ENCODE results near the gene IGFBPL1.

Gene IGFBPL1

DNA sequence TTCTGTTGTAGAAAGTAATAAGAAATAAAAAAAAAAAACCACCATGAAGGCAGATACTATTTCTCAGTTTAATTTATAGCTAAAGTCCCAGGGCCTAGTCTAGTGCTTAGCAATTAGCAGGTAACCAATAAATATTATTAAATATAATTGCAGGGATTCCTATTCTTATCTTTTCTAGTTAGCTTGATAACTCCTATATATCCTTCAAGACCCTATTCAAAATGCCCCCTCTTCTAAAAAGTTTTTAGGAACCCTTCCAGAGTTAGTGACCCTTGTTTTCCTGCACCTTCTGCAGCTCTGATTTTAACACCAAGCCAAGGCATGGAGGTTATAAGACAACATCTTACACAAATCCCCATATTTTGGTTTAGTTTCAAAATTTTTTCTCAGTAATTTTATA is 56.4 kb downstream of the IGFBPL1 start:
- in situ Hi-C loops (cut with MboI; ENCODE audit: low pct_unique_long_range_greater_than_20kb, low sequenced_read_pairs), result no loop called here
- no peak for DNase-seq

DNA sequence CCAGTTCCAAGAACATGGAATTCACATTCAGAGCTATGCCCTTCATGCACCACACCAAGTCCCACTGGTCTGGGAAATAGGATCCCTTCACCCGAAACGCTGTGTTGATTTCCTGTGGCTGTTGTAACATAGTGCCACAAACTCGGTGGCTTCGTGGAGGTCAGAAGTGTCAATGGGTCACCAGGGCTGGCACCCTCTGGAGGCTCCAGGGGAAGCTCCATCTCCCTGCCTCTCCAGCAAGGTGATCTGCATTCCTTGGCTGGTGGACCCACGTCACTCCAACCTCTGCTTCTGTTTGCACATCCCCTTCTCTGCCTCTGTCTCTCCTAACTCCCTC is 60.7 kb downstream of the IGFBPL1 start:
- DNase-seq, result no peak
- in situ Hi-C loops (cut with MboI; ENCODE audit: low pct_unique_long_range_greater_than_20kb, low sequenced_read_pairs), result no loop called here

DNA sequence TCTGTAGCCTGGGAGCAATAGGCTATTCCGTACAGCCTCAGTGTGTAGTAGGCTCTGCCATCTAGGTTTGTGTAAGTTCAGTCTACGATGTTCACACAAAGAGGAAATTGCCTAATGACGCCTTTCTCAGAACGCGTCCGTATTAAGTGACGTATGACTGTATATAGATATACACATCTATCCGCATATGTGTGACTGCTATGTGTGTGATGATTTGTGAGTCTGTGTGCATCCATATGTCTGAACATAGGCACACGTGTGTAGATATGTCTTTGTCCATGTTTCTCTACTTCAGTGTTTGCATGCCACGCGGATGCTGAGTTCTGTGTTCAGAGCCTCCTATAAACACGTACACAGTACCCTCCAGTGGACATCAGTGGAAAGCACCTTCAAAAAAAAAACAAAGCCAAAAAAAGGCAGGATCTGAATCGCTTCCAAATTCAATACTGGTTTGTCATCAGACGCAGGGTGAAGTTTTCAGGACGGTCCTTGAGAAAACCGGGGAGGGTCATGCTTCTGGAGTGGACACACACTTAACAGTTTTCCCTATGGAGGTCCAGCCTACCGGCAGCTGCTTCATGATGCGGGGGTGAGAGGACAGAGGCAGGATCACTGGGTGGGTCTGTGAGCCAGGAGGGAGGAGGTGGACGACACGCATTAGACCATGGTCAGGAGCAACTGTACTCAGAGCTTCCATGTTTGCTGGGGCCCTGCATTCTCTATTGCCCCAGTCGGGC is 61.2 kb downstream of the IGFBPL1 start:
- in situ Hi-C loops (cut with MboI; ENCODE audit: low pct_unique_long_range_greater_than_20kb, low sequenced_read_pairs), result no loop called here
- peak; percentile 75 for DNase-seq

DNA sequence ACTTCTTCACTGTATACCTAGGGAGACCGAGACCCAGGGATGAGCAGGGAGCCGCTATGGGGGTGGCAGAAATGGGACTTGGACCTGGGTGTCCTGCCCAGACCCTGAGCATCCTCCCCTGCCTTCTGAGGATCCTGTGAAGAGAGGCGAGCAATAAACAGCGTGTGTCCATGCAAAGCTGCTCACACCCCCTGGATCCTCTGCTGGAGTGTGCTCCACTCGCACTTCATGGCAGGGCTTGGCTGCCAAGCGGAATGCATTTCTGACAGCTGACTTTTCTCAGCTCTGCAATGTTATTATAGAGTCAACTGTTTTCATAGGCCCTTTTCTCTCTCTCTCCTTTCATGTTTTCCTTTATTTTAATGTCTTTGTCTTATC is 62.8 kb downstream of the IGFBPL1 start:
- DNase-seq, result no peak
- in situ Hi-C loops (cut with MboI; ENCODE audit: low pct_unique_long_range_greater_than_20kb, low sequenced_read_pairs), result no loop called here

DNA sequence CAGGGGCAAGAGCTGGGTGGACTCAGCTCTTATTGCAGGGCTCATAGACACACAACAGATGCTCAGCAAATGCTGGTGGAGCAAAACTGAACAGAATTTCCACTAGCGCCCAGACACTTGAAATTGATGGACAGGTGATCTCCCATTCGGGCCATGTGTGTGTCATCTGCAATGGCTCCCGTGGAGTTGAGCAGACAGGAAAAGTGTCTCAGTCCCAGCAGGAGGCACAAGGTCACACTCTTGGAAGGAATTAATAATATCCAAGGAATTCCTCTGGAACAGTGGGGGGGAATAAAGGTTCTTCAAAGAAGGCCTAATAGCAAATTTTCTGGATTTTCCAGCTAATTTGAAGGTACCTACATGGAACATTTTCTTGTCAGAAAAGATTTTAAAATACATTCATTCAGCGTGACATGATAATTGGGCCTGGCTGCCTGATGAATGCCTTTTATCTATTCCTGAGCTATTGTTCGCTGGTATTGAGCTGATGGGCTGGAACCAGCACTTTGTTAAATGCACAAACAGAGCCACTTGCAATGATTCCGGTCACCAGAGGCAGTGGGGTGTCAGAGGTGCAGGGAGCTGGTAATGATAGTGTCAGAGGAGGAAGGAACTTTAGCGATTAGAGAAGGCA is 63.3 kb downstream of the IGFBPL1 start:
- in situ Hi-C loops (cut with MboI; ENCODE audit: low pct_unique_long_range_greater_than_20kb, low sequenced_read_pairs), result no loop called here
- DNase-seq, result no peak

DNA sequence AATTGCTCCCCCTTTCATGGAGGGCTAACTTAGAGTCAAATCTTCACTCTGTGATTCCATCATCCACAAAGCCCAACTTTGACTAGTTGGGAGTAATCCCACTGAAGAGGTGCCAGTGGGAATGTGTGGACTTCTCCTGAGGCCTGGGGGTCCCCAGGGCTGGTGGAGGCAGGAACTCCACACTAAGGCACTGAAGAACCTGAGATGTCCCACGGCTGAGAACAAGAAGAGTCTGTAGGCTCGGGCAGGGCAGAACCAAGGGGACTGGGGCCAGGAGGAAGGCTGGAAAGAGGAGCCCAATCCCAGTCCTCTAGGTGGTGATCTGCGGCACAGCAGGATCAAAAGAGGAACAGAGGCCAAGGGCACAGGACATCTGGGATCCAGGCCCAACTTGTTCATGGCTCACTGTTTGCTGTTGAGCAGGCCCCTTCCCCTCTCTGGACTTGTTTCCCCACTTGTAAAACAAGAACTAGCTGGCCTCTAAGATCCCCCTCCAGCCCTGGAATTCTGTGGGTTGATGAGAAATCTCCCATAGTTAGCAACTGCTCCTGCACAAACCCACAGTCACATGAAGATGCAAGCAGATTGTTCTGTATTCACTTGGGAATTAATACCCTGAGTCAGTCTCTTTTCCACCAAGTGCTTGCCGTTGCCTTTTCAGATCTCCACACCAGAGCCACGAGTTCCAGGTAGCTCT is 64.4 kb downstream of the IGFBPL1 start:
- in situ Hi-C loops (cut with MboI; ENCODE audit: low pct_unique_long_range_greater_than_20kb, low sequenced_read_pairs), result loop anchor here (10.0 kb wide), 1 partner anchor 45 kb away; no protein-coding TSS in a partner anchor

DNA sequence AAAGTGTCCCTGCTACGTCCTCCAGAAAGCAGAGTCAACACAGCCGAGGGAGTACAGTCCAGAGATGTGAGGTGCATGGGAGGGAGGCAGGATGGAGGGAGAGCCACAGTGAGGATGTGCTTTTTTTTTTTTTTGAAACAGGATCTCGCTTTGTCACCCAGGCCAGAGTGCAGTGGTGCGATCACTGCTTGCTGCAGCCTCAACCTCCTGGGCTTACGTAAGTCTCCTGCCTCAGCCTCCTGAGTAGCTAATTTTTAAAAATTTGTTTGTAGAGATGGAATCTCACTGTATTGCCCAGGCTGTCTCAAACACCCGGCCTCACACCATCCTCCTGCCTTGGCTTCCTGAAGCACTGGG is 65.0 kb downstream of the IGFBPL1 start:
- in situ Hi-C loops (cut with MboI; ENCODE audit: low pct_unique_long_range_greater_than_20kb, low sequenced_read_pairs), result loop anchor here (10.0 kb wide), 1 partner anchor 46 kb away; no protein-coding TSS in a partner anchor
- no peak for DNase-seq

More for the DNA sequence above, 64.4 kb downstream of the IGFBPL1 start:
- no peak for DNase-seq

DNA sequence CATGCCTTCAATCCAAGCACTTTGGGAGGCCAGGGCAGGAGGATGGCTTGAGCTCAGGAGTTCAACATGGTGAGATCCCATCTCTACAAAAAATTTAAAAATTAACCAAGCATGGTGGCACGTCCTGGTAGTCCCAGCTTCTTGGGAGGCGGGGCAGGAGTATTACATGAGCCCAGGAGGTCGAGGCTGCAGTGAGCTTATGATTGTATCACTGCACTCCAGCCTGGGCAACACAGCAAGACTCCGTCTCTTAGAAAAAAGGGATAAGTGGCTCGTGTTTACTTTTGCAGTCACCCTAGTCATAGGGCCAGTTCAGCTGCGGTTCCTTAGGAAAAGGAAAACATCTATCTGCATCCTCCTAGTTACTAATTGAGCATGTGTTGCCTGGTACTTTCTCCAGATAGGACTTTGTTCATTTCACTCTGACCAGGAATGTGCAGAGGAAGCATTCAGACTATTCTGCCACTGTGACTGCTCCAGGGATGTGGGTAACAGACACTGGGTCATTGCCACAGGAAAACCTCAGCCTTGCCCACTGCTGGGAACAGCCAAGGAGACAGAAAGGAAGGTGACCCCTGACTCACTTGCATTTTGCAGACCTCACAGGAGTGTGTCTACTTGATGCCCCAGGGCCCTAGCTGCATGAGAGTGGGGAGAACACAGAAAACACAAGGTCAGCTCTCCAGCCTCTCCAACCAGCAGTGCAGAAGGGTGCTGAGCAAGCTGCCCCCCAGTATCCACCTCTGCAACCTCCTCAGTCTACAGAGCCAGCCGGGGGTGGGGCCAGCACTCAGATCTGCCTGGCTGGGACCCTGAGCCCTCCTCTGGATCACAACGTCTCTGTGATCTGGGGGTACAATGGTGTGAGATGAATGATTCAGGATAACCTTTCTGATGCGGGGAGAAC is 65.6 kb downstream of the IGFBPL1 start:
- no peak for DNase-seq
- in situ Hi-C loops (cut with MboI; ENCODE audit: low pct_unique_long_range_greater_than_20kb, low sequenced_read_pairs), result loop anchor here (10.0 kb wide), 1 partner anchor 46 kb away; no protein-coding TSS in a partner anchor

DNA sequence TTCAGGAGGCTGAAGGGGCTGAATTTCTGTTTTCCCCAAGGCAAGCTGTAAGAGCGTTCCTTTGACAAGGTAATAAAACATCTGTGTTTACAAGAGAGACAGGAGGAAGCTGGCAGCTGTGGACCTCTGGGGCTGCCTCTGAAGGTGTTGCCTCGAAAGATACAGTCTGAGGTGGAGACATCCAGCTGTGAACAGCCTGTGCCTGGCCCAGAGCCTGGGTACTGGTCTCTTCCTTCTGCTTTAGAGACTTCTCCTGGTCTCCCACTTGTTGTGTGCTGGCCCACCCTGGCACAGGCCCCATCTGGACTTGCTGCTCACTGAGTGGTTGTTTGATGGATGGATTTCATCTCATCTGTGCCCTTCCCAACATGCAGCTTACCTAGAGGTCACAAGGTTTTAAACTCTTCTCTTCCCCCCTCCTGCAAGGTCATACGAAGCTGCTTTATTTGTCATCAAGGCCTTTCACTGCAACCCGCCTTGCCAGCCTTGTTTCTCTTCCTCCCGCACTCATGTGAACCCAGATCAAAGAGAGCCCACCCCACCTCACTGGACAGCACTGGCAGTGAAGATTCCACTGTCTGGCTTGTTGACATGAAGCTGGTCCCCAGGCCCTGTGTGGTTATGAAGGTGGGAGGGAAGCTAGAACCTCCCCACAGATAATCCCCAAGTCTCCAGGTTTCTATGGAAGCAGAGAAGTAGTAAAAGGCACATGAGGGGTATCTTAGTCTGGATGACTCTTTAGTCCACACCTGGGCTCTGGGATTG is 66.7 kb downstream of the IGFBPL1 start:
- in situ Hi-C loops (cut with MboI; ENCODE audit: low pct_unique_long_range_greater_than_20kb, low sequenced_read_pairs), result loop anchor here (10.0 kb wide), 1 partner anchor 47 kb away; no protein-coding TSS in a partner anchor
- no peak for DNase-seq

DNA sequence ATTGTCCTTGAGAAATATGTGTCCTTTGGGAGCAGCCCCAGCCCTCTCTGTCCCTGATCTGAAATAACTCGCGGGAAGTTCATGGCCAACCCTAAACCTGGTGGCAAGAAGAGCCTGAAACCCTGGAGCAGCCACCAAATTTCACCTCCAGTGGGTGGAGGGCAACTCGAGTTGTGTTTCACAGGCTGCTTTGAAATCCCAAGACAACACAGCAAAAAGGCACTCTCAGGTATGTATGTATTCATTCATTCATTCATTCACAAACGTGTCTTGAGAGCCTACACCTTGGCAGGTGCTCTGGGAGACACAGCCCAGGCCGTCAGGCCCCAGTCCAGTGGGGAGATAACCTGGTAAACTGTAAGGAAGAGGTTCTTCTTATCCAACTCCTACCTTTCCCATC is 67.4 kb downstream of the IGFBPL1 start:
- in situ Hi-C loops (cut with MboI; ENCODE audit: low pct_unique_long_range_greater_than_20kb, low sequenced_read_pairs), result loop anchor here (10.0 kb wide), 1 partner anchor 48 kb away; no protein-coding TSS in a partner anchor

More for the DNA sequence above, 67.4 kb downstream of the IGFBPL1 start:
- DNase-seq, result no peak

Data from KBM-7 (cell line).